Gastroesophageal sphincter (tissue), 4 donors: ENCODE measurements around the gene FUNDC2. TPM values are rescaled to one million over a fixed set of nuclear protein-coding genes. Genes with fewer than 3 reads are reported as not detected.

Experiments used
- ATAC-seq: fragments of 150-250 bp; one replicate; pipeline ENCODE4 v1.9.1; 2016; ENCODE audit warnings: mild to moderate bottlenecking, moderate library complexity
- H3K27ac ChIP-seq, 4 donors: fragments of 200-600 bp; sonication (generic) in 3 of 4; 1 replicate in 3 of 4; 2 replicates in 1 of 4; pipeline ENCODE4 v1.5.1; 2016 to 2019
- H3K27me3 ChIP-seq: fragments of 200-600 bp; sonication (generic); one replicate; pipeline ENCODE4 v1.5.1; 2019
- H3K36me3 ChIP-seq, 2 donors: fragments of 200-600 bp; sonication (generic); one replicate each; pipeline ENCODE4 v1.5.1; 2019; ENCODE audit warnings: control low read depth in 1 of 2
- H3K4me1 ChIP-seq, 3 donors: fragments of 200-600 bp; sonication (generic); 1 replicate in 2 of 3; 2 replicates in 1 of 3; pipeline ENCODE4 v1.5.1; 2016 to 2019; ENCODE audit warnings: control low read depth in 2 of 3
- H3K4me3 ChIP-seq, 2 donors: fragments of 200-600 bp; sonication (generic); one replicate each; pipeline ENCODE4 v1.5.1; 2019; ENCODE audit warnings: mild to moderate bottlenecking in 1 of 2, moderate library complexity in 1 of 2
- H3K9me3 ChIP-seq, 3 donors: fragments of 200-600 bp; sonication (generic); one replicate each; pipeline ENCODE4 v1.5.1; 2017 to 2019; ENCODE audit warnings: control low read depth in 2 of 3
- CTCF ChIP-seq, 4 experiments: fragments of 200-600 bp in 2 of 4; fragments of 450-650 bp in 2 of 4; sonication (generic) in 1 of 4; IDR thresholded peaks; one replicate each; pipeline ENCODE4 v1.5.1; 2017 to 2019; ENCODE audit warnings: antibody characterized with exemption in 4 of 4, mild to moderate bottlenecking in 2 of 4, moderate library complexity in 2 of 4
- EP300 ChIP-seq: sonication (generic); formaldehyde crosslinking; IDR thresholded peaks from one replicate; pipeline ENCODE4 v1.6.1; 2017; ENCODE audit warnings: antibody characterized with exemption, mild to moderate bottlenecking
- POLR2A ChIP-seq, 2 donors: fragments of 450-650 bp; IDR thresholded peaks; one replicate each; pipeline ENCODE4 v1.6.1; 2017; ENCODE audit warnings: antibody characterized with exemption in 2 of 2, mild to moderate bottlenecking in 2 of 2, moderate library complexity in 1 of 2
- POLR2AphosphoS5 ChIP-seq: sonication (generic); formaldehyde crosslinking; IDR thresholded peaks from one replicate; pipeline ENCODE4 v1.6.1; 2017; ENCODE audit warnings: antibody characterized with exemption
- WGBS, 2 donors: methylation state at CpG; one replicate each; pipeline ENCODE4 v1.1.5; 2018; ENCODE audit warnings: low coverage in 1 of 2; 5-methylcytosine and 5-hydroxymethylcytosine counted together
- total RNA-seq, 4 donors: library from RNA; depleted of rRNA; stranded (reverse); fragments of >200 nt; gene quantifications; one replicate each; pipeline ENCODE4 v1.1.0, GENCODE V29; 2016

The FUNDC2 gene
- total RNA-seq, 4 donors from 2014 or later = 67.8 to 96.3 (median 87.7) TPM

GRCh38 chrX:155105919-155106318, 79.3 kb downstream of the FUNDC2 start:
- WGBS, 2 donors = 78 to 100% methylated on average over 1 to 2 of the region's 2 CpGs
- TF ChIP-seq CTCF (IDR thresholded peaks at IDR 0.05) (no peak), POLR2A (IDR thresholded peaks at IDR 0.05) (no peak), EP300 (no peak), POLR2AphosphoS5 (no peak)

GRCh38 chrX:155108427-155108826, 81.8 kb downstream of the FUNDC2 start:
- no peaks in the 10 kb centered on the region for H3K4me1 ChIP-seq
- no peak for ATAC-seq
- H3K9me3 ChIP-seq = no peaks in the 10 kb centered on the region
- H3K27ac ChIP-seq = no peak overlapping the region
- H3K36me3 ChIP-seq = peaks cover 0 to 7% of the 10 kb centered on the region in 2 donors
- TF ChIP-seq POLR2A (IDR thresholded peaks at IDR 0.05) = no peak
- no peak for TF ChIP-seq POLR2AphosphoS5
- TF ChIP-seq CTCF (IDR thresholded peaks at IDR 0.05) = no peak
- TF ChIP-seq EP300 = no peak
- H3K4me3 ChIP-seq = no peak overlapping the region
- no peaks in the 10 kb centered on the region for H3K27me3 ChIP-seq

More at GRCh38 chrX:155105919-155106318, 79.3 kb downstream of the FUNDC2 start:
- Histone ChIP-seq H3K27me3 (no peaks in the 10 kb centered on the region), H3K36me3 (peaks cover 0 to 11% of the 10 kb centered on the region in 2 donors), H3K27ac (no peak overlapping the region), H3K4me1 (no peaks in the 10 kb centered on the region), H3K9me3 (no peaks in the 10 kb centered on the region), H3K4me3 (no peak overlapping the region)
- ATAC-seq = no peak

Other genes starting within 250 kb of the FUNDC2 start
- 10 to 100 TPM; 31.0 to 40.5 (median 36.6) TPM for gene MPP1, start 221.4 kb upstream of the FUNDC2 start, total RNA-seq
- gene SMIM9, start 192.2 kb upstream of the FUNDC2 start, total RNA-seq = not detected
- gene F8A1, start 140.5 kb upstream of the FUNDC2 start, total RNA-seq = 10 to 100 TPM in 1 of 4 donors, 1 to 10 TPM in 2, under 1 TPM in 1; 0.27 to 13.6 (median 5.8) TPM
- 10 to 100 TPM; 12.5 to 26.5 (median 19.1) TPM for gene F8, start 4.1 kb upstream of the FUNDC2 start, total RNA-seq
- 10 to 100 TPM; 21.0 to 33.0 (median 23.6) TPM for gene CMC4, start 44.3 kb downstream of the FUNDC2 start, total RNA-seq
- 1 to 10 TPM; 1.4 to 4.0 (median 1.9) TPM for gene MTCP1, start 44.3 kb downstream of the FUNDC2 start, total RNA-seq
- 10 to 100 TPM; 12.3 to 18.6 (median 15.0) TPM for gene BRCC3, start 44.7 kb downstream of the FUNDC2 start, total RNA-seq
- 10 to 100 TPM; 31.8 to 57.2 (median 42.3) TPM for gene VBP1, start 189.6 kb downstream of the FUNDC2 start, total RNA-seq
- gene RAB39B, start 237.6 kb downstream of the FUNDC2 start, total RNA-seq = under 1 TPM in 2 of 4 donors, not detected in 2; 0.40 to 0.54 TPM